Fibroblast of lung (primary cell): ENCODE data around the gene C1S.

ENCODE experiments used
- CTCF ChIP-seq, 2 donors: IDR thresholded peaks in 1 of 2; conservative IDR thresholded peaks in 1 of 2; 1 replicate in 1 of 2; 2 replicates in 1 of 2; pipeline ENCODE4 v1.5.1; 2011 to 2012; ENCODE audit warnings: low read length in 2 of 2, control low read depth in 1 of 2, inconsistent platforms in 1 of 2, low read depth in 1 of 2, mild to moderate bottlenecking in 1 of 2
- EZH2 ChIP-seq: IDR thresholded peaks from 2 replicates; pipeline ENCODE4 v1.5.1; 2012; ENCODE audit warnings: low read length, control low read depth, mild to moderate bottlenecking; ENCODE audit errors: missing control alignments

GRCh38 chr12:7076493-7076892 lies 16.0 kb downstream of the C1S start:
- no peak for TF ChIP-seq CTCF (conservative IDR thresholded peaks at IDR 0.05 in 1 of 2, IDR thresholded peaks at IDR 0.05 in 1 of 2; ENCODE audit: low read depth in 1 of 2, low read length in 2 of 2)
- TF ChIP-seq EZH2: no peak
